Immature natural killer cell (primary cell): ENCODE results near the gene IVNS1ABP. TPM values are rescaled to one million over a fixed set of nuclear protein-coding genes. Genes with fewer than 3 reads are reported as not detected.
"Not testable (repeated sequence)": the region's sequence is repeated elsewhere in the genome, so short reads cannot be mapped to it uniquely, and the experiment has no call there.

Source experiments
- DNase-seq, 3 donors: peaks; one replicate each; pipeline ENCODE4 v3.0.0; 2022; ENCODE audit warnings: mixed read lengths in 1 of 3
- H3K27ac Mint-ChIP-seq, 6 donors: one replicate each; pipeline ENCODE4 v1.8.0; 2020; ENCODE audit warnings: mixed read lengths in 6 of 6, mild to moderate bottlenecking in 5 of 6, inconsistent platforms in 4 of 6, moderate library complexity in 3 of 6
- H3K27me3 Mint-ChIP-seq, 3 donors: one replicate each; pipeline ENCODE4 v1.8.0; 2020 to 2021; ENCODE audit warnings: low read depth in 3 of 3, mild to moderate bottlenecking in 3 of 3, mixed read lengths in 3 of 3, moderate library complexity in 3 of 3, inconsistent platforms in 1 of 3
- H3K36me3 Mint-ChIP-seq, 3 donors: one replicate each; pipeline ENCODE4 v1.8.0; 2020; ENCODE audit warnings: mixed read lengths in 3 of 3, inconsistent platforms in 2 of 3, mild to moderate bottlenecking in 2 of 3
- H3K4me1 Mint-ChIP-seq, 2 donors: one replicate each; pipeline ENCODE4 v1.8.0; 2020; ENCODE audit warnings: inconsistent platforms in 2 of 2, mild to moderate bottlenecking in 2 of 2, mixed read lengths in 2 of 2, moderate library complexity in 1 of 2
- H3K4me3 Mint-ChIP-seq, 5 donors: one replicate each; pipeline ENCODE4 v1.8.0; 2020; ENCODE audit warnings: mild to moderate bottlenecking in 5 of 5, mixed read lengths in 5 of 5, inconsistent platforms in 3 of 5, moderate library complexity in 3 of 5
- H3K9me3 Mint-ChIP-seq, 6 donors: one replicate each; pipeline ENCODE4 v1.8.0; 2020; ENCODE audit warnings: mild to moderate bottlenecking in 6 of 6, mixed read lengths in 6 of 6, inconsistent platforms in 4 of 6, moderate library complexity in 3 of 6
- polyA plus RNA-seq, 3 donors: library from polyadenylated mRNA; unstranded; fragments of 300-500 nt; fragmentation: Illumina TruSeq; gene quantifications; one replicate each; pipeline ENCODE4 v1.2.3, GENCODE V29; 2021

The IVNS1ABP gene
- polyA plus RNA-seq: 100 to 1,000 TPM in 2 of 3 donors, 10 to 100 TPM in 1; 68.6 to 146 (median 110) TPM

DNA sequence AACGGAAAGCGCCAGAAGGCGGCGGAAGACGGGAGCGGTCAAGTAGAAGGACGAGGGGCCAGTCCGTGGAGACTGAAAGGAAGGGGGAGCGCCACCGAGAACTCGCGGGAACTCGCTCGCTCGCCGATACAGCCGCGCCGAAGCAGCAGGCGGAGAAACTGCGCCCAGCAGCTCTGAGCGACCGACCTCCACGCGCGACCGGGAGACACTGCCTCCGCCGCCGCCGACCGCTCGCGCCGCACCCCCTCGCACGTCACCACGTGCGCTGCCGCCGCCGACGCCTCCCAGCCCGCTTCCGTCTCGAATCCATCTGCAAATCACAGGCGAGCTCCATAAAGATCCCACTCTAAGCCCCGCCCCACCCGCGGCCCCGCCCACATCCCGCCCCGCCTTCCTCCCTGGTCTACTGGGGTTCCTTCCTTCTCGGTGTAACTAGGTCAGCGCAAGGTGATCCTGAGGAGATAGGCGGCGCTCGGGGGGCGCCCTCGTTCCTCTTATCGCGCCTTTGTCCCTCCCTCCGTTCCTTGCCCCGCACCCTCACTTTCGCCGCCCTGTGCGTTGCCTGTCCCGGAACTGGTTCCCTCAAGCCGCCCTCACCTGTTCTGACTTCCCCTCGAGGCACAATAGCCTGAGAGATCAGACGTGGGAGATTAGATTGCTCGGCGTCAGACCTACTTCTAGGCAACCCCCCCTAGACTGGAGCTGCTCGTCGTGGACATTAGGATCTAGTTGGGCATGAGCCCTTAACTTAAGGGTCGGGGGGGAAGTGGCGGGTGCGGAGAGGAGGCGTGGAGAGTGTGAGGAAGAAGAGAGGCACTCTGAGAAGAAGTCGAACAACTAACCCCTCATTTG, at the start of gene IVNS1ABP:
TSS of gene IVNS1ABP (minus strand) at position 210 of the 852 bp plus-strand sequence. CDS start 7,750 bp downstream, outside the sequence.
- Mint-ChIP-seq H3K9me3 (no peaks in the 10 kb centered on the region), H3K27ac (peak within 1 kb of the TSS; percentile 95 to 99 (median 99)), H3K36me3 (peaks cover 0 to under 1% (median 0%) of the 10 kb centered on the region in 3 donors), H3K4me3 (peak within 1 kb of the TSS; percentile 93 to 99 (median 96)), H3K4me1 (peaks cover 56 to 65% of the 10 kb centered on the region in 2 donors), H3K27me3 (peaks cover 11 to 28% (median 25%) of the 10 kb centered on the region in 3 donors)
- peak; percentile 95 to 97 (median 97) for DNase-seq

- Mint-ChIP-seq H3K27ac (no peak overlapping the region), H3K36me3 (peaks cover 10 to 19% (median 11%) of the 10 kb centered on the region in 3 donors), H3K27me3 (peaks cover 4 to 14% (median 5%) of the 10 kb centered on the region in 3 donors), H3K4me3 (no peak overlapping the region), H3K4me1 (peaks cover 0 to 25% of the 10 kb centered on the region in 2 donors), H3K9me3 (peaks cover 0 to 13% (median 6%) of the 10 kb centered on the region in 6 donors)
- DNase-seq: no peak
Measured at GRCh38 chr1:185365951-185366350, 48.9 kb upstream of the IVNS1ABP start.

GRCh38 chr1:185364528-185364927, 47.5 kb upstream of the IVNS1ABP start:
- Mint-ChIP-seq H3K4me1 (peaks cover 0 to 25% of the 10 kb centered on the region in 2 donors), H3K36me3 (peaks cover 12 to 23% (median 13%) of the 10 kb centered on the region in 3 donors), H3K9me3 (peaks cover 2 to 16% (median 7%) of the 10 kb centered on the region in 6 donors), H3K27me3 (peaks cover 3 to 16% (median 3%) of the 10 kb centered on the region in 3 donors)
- not testable (repeated sequence) for DNase-seq, H3K27ac Mint-ChIP-seq, H3K4me3 Mint-ChIP-seq

- peaks cover 3 to 14% (median 3%) of the 10 kb centered on the region in 3 donors for H3K27me3 Mint-ChIP-seq
- peaks cover 12 to 17% (median 13%) of the 10 kb centered on the region in 3 donors for H3K36me3 Mint-ChIP-seq
- H3K4me3 Mint-ChIP-seq: no peak overlapping the region
Measured at GRCh38 chr1:185363205-185363604, 46.2 kb upstream of the IVNS1ABP start.

DNA sequence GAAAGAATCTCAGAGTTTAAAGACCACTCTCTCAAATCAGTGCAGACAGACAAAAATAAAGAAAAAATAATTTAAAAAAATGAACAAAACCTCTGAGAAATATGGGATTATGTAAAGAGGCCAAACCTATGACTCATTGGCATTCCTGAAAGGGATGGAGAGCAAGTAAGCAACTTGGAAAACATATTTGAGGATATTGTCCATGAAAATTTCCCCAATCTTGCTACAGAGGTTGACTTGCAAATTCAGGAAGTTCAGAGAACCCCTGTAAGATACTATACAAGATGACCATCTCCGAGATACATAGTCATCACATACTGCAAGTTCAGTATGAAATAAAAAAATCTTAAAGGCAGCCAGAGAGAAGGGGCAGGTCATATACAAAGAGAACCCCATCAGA, 43.7 kb upstream of the IVNS1ABP start:
- DNase-seq: no peak
- H3K27me3 Mint-ChIP-seq: peaks cover 3 to 10% (median 3%) of the 10 kb centered on the region in 3 donors
- H3K27ac Mint-ChIP-seq: peak overlapping the region in 1 of 6 donors; percentile 18
- H3K36me3 Mint-ChIP-seq: peaks cover 12 to 17% (median 13%) of the 10 kb centered on the region in 3 donors
- H3K4me1 Mint-ChIP-seq: peaks cover 0 to 14% of the 10 kb centered on the region in 2 donors
- H3K9me3 Mint-ChIP-seq: peaks cover 2 to 16% (median 7%) of the 10 kb centered on the region in 6 donors
- H3K4me3 Mint-ChIP-seq: no peak overlapping the region

More at GRCh38 chr1:185363205-185363604, 46.2 kb upstream of the IVNS1ABP start:
- H3K27ac Mint-ChIP-seq: no peak overlapping the region
- no peak for DNase-seq
- H3K4me1 Mint-ChIP-seq: peaks cover 0 to 16% of the 10 kb centered on the region in 2 donors
- H3K9me3 Mint-ChIP-seq: peaks cover 2 to 16% (median 7%) of the 10 kb centered on the region in 6 donors

- Mint-ChIP-seq H3K9me3 (peaks cover 2 to 16% (median 7%) of the 10 kb centered on the region in 6 donors), H3K36me3 (peaks cover 12 to 17% (median 13%) of the 10 kb centered on the region in 3 donors), H3K4me1 (peaks cover 0 to 14% of the 10 kb centered on the region in 2 donors), H3K27me3 (peaks cover 2 to 10% (median 3%) of the 10 kb centered on the region in 3 donors), H3K4me3 (no peak overlapping the region), H3K27ac (no peak overlapping the region)
- no peak for DNase-seq
Measured at GRCh38 chr1:185358957-185359356, 41.9 kb upstream of the IVNS1ABP start.

GRCh38 chr1:185355947-185356346, 38.9 kb upstream of the IVNS1ABP start:
- no peaks in the 10 kb centered on the region for H3K4me1 Mint-ChIP-seq
- peaks cover 2 to 4% (median 3%) of the 10 kb centered on the region in 3 donors for H3K36me3 Mint-ChIP-seq
- no peak for DNase-seq
- no peak overlapping the region for H3K4me3 Mint-ChIP-seq
- H3K27ac Mint-ChIP-seq: no peak overlapping the region
- peaks cover 0 to 4% (median 1%) of the 10 kb centered on the region in 6 donors for H3K9me3 Mint-ChIP-seq
- H3K27me3 Mint-ChIP-seq: peaks cover 2 to 7% (median 2%) of the 10 kb centered on the region in 3 donors

- no peak for DNase-seq
- Mint-ChIP-seq H3K4me1 (peaks cover 4 to 20% of the 10 kb centered on the region in 2 donors), H3K27ac (no peak overlapping the region), H3K36me3 (peaks cover 0 to 3% (median 0%) of the 10 kb centered on the region in 3 donors), H3K9me3 (no peaks in the 10 kb centered on the region), H3K27me3 (peaks cover 0 to 3% (median 2%) of the 10 kb centered on the region in 3 donors), H3K4me3 (no peak overlapping the region)
Measured at GRCh38 chr1:185353124-185353523, 36.1 kb upstream of the IVNS1ABP start.

DNA sequence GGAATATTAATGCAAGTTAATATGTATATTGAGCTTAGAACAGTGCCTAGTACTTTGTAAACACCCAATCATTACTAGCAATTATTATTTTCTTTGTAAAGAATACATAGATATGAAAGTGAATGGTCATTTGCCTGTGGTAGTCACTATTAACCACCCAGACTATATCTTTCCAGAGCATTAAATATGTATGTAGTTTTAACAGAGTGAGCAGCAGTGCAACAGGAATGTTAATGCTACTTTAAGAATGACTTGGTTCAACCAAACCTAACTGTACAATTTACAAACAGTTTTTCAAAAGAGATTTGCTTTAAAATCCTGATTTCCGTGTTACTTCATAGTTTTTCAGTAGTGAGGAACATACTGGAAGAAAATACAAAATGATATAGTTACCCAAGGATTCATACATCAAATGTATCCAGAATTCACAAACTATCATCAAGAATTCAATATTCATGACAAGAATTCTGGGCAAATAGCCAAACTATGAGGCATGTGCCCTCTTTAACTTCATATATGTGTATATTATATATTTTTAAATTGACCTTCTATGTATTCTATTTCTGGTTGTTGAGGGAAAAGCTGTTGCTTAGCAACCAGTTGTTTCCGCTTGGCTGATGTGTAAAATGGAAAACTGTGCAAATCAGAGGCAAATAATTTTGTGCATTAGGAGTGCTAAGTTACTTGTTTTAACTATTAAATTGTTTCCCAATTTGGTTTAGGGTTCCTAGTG, 34.9 kb upstream of the IVNS1ABP start:
- peaks cover 0 to 3% (median 2%) of the 10 kb centered on the region in 3 donors for H3K27me3 Mint-ChIP-seq
- DNase-seq: no peak
- H3K36me3 Mint-ChIP-seq: peaks cover 0 to 3% (median 0%) of the 10 kb centered on the region in 3 donors
- H3K4me1 Mint-ChIP-seq: peaks cover 11 to 33% of the 10 kb centered on the region in 2 donors
- H3K27ac Mint-ChIP-seq: no peak overlapping the region
- H3K4me3 Mint-ChIP-seq: no peak overlapping the region
- no peaks in the 10 kb centered on the region for H3K9me3 Mint-ChIP-seq

DNA sequence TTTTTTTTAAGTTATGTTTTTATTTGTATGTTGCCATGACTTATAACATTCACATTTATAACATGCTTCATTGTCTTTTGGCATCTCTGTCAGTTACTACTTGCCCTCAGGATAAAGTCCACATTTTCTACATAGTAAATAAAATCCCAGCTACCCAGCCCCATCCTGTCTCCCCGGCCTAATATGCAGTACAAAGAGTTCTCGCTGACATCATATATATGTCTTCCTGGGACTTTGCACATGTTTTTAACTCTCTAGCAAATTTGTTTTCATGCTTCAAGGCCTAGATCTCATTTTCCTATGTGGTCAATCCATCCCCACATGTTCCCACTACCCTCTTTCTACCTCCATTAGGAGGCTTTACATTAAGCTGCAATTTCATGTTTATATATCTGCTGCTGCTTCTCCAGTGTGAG, 33.0 kb upstream of the IVNS1ABP start:
- Mint-ChIP-seq H3K9me3 (no peaks in the 10 kb centered on the region), H3K36me3 (peaks cover 0 to 3% (median 0%) of the 10 kb centered on the region in 3 donors), H3K27ac (no peak overlapping the region), H3K27me3 (peaks cover 0 to 3% (median 2%) of the 10 kb centered on the region in 3 donors), H3K4me3 (no peak overlapping the region), H3K4me1 (peaks cover 26 to 51% of the 10 kb centered on the region in 2 donors)
- no peak for DNase-seq

DNA sequence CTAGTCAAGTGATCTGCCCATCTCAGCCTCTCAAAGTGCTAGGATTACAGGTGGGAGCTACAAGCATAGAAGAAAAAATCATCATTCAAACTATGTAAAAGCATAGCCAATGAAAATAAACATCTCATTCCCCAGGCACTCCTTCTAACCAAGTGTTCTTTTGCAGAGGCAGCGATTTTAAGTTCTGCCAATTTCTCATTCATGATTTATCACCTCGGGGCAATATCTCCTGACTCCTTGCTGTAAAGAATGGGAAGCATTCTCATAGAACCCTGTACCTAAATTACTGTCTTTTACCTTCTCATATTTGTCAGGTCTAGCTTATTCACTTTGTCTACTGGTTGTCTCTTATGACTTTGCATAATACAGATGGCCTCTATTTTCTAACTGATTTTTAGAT, 32.5 kb upstream of the IVNS1ABP start:
- peaks cover 0 to 3% (median 0%) of the 10 kb centered on the region in 3 donors for H3K36me3 Mint-ChIP-seq
- peaks cover 26 to 55% of the 10 kb centered on the region in 2 donors for H3K4me1 Mint-ChIP-seq
- no peak for DNase-seq
- no peaks in the 10 kb centered on the region for H3K9me3 Mint-ChIP-seq
- no peak overlapping the region for H3K4me3 Mint-ChIP-seq
- H3K27ac Mint-ChIP-seq: no peak overlapping the region
- H3K27me3 Mint-ChIP-seq: peaks cover 0 to 3% (median 0%) of the 10 kb centered on the region in 3 donors

DNA sequence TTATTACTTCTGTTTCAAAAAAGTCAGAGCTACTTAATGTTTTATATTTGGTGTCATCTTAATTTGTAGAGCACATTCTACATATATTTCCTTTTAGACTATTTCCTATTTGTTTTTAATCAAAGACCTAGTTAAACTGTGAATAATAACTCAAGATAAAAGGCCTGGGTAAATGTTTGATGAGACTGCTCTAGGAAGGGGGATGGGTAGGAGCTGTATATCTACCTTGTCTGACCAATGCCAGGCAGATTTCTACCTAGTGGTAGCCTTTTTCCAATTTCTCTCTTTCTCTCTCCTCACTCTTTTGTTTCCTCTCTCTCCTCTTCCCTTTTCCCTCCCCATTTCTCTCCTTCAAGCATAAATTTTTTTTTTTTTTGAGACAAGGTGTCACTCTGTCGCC, 31.9 kb upstream of the IVNS1ABP start:
- H3K9me3 Mint-ChIP-seq: no peaks in the 10 kb centered on the region
- H3K4me1 Mint-ChIP-seq: peaks cover 26 to 60% of the 10 kb centered on the region in 2 donors
- peaks cover 0 to 3% (median 0%) of the 10 kb centered on the region in 3 donors for H3K27me3 Mint-ChIP-seq
- DNase-seq: no peak
- H3K27ac Mint-ChIP-seq: no peak overlapping the region
- H3K4me3 Mint-ChIP-seq: no peak overlapping the region
- peaks cover 0 to 3% (median 0%) of the 10 kb centered on the region in 3 donors for H3K36me3 Mint-ChIP-seq

DNA sequence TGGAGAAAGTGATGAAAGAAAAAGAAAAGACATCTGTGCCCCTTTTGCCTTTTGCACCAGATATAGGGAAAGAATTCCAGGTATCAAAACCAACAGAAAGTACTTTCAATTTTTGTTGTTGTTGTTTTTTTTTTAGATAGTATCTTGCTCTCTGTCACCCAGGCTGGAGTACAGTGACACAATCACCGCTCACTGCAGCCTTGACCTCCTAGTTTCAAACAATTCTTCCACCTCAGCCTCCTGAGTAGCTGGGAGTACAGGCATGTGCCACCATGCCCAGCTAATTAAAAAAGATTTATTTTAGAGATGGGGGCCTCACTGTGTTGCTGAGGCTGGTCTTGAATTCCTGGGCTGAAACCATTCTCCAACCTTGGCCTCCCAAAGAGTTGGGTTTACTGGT, 31.3 kb upstream of the IVNS1ABP start:
- Mint-ChIP-seq H3K4me3 (no peak overlapping the region), H3K9me3 (no peaks in the 10 kb centered on the region), H3K36me3 (peaks cover 0 to 3% (median 0%) of the 10 kb centered on the region in 3 donors), H3K27me3 (peaks cover 0 to 3% (median 0%) of the 10 kb centered on the region in 3 donors), H3K27ac (no peak overlapping the region), H3K4me1 (peaks cover 26 to 60% of the 10 kb centered on the region in 2 donors)
- DNase-seq: no peak
